HPDE6-E6E7 (cell line): ENCODE data around the gene MAML2.

Experiments
- DNase-seq: peaks from one replicate; pipeline ENCODE4 v3.0.0; 2011; ENCODE audit warnings: missing footprints; ENCODE audit errors: extremely low spot score

The MAML2 gene

DNA sequence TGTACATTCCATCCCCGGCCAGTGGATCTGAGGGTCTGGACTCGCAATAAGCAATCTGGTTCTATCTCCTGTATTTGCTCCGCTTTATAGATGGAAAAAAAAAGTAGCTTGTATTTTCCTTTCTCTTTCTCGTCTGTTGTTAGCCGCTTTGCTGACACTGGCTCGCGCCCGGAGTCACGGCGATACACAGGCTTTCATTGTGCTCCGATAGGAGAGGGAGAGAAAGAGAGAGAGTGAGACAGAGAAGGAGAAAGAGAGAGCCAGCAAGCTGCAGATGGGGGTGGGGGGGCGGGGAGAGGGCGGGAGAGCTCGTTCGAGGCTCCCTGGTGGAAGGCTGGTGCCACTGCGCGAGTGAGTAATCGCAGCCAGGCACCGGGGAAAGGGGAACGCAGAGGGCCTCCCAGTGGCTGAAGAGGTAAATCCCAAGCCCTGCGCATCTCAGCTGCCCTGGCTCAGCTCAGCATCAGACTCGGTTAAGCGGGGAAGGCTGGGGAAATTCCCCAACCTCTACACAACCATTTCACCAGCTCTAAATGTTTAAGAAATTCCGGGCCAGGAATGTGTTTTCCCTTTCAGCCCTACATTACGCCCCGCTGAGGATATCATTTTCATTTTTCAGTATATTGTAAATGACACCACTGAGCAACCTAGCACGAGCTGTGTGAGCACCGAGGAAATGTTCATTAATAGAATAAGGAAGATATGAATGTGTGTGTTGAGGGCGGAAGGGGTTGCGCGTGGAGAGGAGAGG lies at the start of gene MAML2:
TSS of gene MAML2 (minus strand) at position 235 of the 751 bp plus-strand sequence. CDS start 1,300 bp downstream, outside the sequence.
- DNase-seq: peak; percentile 99

DNA sequence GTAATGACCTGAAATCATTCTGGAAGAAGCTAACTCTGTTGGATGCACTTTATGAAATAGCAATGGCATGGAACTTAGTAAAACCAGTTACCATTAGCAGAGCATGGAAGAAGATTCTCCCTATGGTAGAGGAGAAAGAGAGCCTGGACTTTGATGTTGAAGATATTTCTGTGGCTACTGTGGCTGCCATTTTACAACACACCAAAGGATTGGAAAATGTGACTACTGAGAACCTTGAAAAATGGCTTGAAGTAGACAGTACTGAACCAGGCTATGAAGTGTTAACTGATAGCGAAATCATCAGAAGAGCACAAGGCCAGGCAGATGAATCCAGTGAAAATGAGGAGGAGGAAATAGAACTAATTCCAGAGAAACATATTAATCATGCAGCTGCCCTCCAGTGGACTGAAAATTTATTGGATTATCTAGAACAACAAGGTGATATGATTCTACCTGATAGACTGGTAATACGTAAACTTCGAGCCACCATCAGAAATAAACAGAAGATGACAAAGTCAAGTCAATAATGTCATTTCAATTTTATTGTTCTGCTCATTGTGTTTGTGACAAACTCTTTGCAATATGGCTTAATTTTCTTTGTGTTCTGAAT lies 48.8 kb upstream of the MAML2 start:
- no peak for DNase-seq

- DNase-seq: no peak
Observed at GRCh38 chr11:96390488-96390792, 47.4 kb upstream of the MAML2 start.

GRCh38 chr11:96389720-96390487 lies 46.9 kb upstream of the MAML2 start, which contains the start of the genes CCDC82 and JRKL:
Gene CCDC82 (minus strand): TSS chr11:96389912. CDS start chr11:96384747, 5,165 bp downstream.
Gene JRKL (plus strand): TSS chr11:96390013. CDS start chr11:96390650, 637 bp downstream.
- peak; percentile 90 for DNase-seq

DNA sequence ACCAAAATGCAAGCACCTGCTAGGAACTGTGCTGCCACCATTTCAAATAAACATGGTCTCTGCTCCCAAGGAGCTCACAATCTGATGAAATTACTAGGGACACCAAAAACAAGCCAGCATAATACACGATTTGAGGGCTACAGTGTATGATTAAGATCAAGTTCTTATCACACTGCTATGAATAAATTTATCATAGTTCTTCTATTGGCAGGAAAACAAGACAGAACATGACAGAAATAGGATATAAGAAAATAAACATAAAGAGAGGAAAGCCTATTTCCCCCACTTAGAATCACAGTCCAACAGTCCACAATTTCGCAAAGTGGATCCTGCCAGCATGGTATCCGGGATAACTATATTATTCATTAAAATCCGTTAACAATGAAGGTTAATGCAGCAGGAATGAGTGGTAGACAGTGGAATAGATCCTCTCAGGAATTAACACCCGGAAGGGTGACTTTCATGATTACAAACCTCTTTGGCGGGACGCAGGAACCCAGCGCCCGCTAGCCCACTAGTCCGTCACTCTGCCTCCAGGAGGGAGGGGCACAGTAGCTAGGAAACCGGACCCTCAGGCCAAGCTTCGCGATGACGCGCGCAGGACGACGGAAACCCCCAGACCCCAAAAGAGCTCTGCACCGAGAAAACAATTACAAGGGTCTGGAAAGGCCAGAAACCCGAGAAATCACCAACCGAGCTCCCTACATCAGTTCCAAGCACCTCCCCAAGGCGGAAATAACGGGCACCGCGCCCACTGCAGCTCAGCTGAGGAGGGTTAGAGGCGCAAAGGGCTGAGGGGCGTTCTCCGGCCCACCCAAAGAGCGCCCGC lies 46.1 kb upstream of the MAML2 start:
- DNase-seq: peak; percentile 22

- DNase-seq: no peak
Observed at GRCh38 chr11:96385187-96385586, 42.2 kb upstream of the MAML2 start.

DNA sequence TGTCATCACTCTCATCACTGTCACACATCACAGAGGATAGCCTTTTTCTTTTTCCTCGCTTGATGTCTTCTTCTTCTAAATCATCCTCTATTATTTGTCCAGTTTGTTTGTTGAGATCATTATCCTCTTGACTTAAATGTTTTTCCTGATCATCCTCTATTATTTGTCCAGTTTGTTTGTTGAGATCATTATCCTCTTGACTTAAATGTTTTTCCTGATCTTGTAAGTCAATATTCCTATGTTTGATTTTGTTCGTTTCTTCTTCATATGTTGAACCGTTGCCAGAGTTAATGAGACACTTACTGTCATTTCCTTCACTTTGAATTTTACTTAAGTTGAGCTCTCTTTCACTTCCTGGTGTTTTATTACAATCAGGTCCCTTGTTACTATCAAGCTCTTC lies 41.2 kb upstream of the MAML2 start:
- DNase-seq: no peak

DNA sequence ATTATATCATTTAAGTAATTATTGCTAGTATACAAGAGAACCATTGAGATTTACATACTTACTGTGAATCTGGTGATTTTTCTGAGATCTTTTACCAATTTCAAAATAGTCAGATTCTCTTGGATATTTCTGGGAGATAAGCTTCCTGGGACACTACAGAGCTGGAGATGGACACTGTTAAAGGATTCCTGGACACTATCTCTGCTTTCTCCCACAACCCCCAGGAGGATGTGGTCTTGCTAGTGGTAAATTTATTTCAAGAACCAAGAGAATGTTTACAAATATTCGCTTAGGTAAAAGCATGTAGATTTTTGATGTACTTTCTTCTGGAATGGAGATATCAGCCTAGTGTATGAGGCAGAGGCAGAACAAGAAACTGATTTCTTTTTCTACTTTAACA lies 33.8 kb upstream of the MAML2 start:
- no peak for DNase-seq

GRCh38 chr11:96373826-96374225 lies 30.8 kb upstream of the MAML2 start:
- DNase-seq: no peak

GRCh38 chr11:96367342-96367741 lies 24.3 kb upstream of the MAML2 start:
- no peak for DNase-seq

DNA sequence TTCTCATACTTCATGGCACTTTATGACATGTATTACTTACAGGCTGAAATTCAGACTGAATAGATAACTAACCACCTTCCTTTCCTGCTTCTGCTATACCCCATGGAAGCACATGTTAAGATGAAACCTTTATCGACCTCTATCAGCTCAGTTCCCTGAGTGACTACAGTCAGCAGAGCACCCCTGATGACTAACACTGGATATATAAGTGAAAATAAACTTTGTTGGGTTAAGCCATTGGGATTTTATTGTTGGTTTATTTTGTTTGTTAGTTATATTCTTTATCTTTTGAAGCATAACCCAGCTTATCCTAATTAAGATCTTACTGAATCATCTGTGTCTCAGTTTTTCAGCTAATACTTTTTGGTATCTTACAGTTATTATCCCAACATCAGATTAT lies 23.0 kb upstream of the MAML2 start:
- DNase-seq: no peak

- no peak for DNase-seq
Observed at GRCh38 chr11:96365493-96365892, 22.5 kb upstream of the MAML2 start.

- DNase-seq: no peak
Observed at GRCh38 chr11:96361778-96362177, 18.8 kb upstream of the MAML2 start.

DNA sequence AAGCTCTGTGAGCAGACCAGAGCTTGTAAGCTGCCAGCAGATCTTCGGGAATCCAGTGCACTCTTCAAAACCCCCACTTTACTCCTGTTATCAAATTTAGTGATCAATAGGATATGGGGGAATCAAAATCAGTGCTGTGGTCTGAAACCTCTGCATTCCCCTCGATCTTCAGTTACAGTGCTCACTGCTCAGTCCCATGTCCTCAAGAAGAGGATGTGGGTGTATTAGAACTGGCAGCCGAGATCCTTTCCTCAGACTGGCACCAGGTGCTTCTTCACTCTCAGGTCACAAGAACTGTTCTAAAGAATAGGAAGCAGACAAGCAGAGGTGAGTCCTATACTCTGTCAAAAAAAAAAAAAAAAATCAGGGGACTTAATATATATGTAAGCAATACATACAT lies 15.3 kb upstream of the MAML2 start:
- no peak for DNase-seq

- no peak for DNase-seq
Observed at GRCh38 chr11:96357794-96358193, 14.8 kb upstream of the MAML2 start.

DNA sequence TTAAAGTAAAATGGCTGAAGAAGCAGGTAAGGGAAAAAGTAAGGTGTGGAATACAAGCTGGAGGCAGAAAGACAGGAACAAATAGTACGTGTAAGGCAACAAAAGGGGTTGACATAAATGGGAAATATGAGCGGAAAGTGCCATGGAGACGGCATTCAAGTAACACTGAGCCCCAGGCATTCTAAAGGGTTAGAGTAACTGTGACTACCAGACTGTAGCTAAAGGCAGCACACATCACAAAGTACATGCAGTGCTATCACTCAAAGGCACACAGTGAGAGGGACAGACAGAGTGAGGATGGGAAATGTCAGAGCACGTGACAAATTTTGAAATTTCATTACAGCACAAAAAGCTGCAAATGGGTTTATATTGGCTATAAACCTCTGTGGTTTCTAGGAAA lies 13.9 kb upstream of the MAML2 start:
- no peak for DNase-seq

DNA sequence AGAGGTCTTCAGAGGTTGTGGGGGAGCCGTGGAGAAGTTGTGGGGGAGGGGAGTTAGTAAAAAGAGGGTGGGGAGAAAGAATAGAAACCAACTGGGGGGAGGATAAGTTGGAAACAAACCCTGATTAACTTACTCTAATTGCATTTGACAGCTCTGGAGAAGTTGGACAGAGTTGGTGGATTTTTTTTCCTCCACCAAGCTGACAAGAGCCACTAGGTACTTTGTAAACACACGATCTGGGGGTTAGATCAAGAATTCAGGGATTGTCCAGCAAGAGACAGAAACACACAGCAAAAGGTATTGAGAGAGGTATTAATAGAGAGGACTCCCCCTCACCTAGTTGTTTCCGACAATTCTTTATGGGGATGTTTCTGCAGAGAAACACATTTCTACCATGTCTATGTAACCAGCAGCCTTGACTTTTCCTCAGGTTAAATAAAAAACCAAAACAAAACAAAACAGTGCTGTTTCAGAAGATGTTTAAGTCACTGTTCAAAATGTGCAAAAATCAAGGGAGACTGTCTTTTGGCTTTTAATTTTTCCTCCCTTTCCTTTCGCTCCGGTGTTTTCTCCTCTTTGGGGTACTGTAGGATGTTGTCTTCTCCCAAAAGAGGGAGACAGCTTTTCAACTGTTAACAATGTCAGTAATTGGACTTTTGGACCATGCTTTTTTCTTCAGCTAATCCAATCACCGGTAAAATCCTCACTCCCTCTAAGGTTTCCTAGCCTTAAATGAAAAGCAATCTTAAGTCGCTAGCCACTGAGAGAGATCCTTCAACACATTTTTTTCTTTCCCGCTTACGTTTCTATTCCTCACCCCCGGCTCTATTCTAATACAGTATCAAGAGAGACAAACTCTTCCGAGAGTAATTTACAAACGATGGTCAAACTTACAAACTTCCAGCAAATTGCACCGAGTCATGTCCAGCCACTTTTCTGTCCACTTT lies 708 bp downstream of the MAML2 start:
- DNase-seq: no peak

GRCh38 chr11:96341211-96342013 lies 1.6 kb downstream of the MAML2 start:
- peak; percentile 43 for DNase-seq

GRCh38 chr11:96340555-96340885 lies 2.5 kb downstream of the MAML2 start:
- no peak for DNase-seq
